Stimulated activated CD4-positive, alpha-beta T cell treated with anti-CD3 and anti-CD28 coated beads, TNF-alpha, amount 100 ng/mL, for 1 hour (primary cell): Measurements from ENCODE around the gene MIOS.

Experiments
- DNase-seq, 3 donors: peaks; one replicate each; pipeline ENCODE4 v3.0.0-alpha.2; 2020; ENCODE audit warnings: low read depth in 3 of 3, low spot score in 1 of 3

The MIOS gene

GRCh38 chr7:7582596-7582995 lies 15.9 kb downstream of the MIOS start:
- DNase-seq: no peak

DNA sequence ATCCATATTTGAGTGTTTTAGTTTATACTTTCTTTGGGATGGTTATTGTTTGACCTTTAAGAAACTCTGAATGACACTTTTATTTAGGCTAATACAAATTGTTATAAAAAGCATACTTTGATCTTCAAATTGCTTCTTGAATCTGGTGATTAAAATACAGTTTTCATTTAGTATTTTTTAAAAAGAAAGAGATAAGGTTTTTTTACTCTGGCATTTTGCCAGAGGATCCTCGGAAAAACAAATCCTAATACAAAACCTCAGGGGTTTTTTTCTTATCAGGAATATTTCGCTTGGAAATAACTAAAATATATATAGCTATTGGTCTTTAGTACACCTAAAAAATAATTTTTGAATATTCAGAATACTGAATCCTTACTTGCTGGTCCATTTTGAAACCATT lies 17.0 kb downstream of the MIOS start:
- DNase-seq: no peak

GRCh38 chr7:7584653-7585052 lies 18.0 kb downstream of the MIOS start:
- no peak for DNase-seq

GRCh38 chr7:7585241-7585928 lies 18.7 kb downstream of the MIOS start:
- DNase-seq: no peak

DNA sequence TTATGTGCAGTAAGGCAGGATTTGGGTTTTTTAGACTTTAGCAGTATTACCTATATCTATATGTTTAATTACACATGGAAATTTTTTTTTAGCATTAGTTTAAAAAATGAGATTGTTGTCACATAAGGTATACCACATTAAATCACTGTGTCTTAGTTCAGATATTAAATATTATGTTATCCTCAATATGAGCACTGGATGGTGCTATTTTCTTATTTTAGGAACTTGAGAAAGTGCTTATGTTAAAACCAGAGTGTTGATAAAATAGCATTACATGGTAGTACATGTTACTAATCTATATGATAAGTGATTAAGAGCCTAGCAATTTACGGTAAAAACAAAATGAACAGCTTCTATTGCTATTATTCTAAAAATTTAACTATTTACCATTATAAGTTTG lies 28.8 kb downstream of the MIOS start:
- no peak for DNase-seq

- DNase-seq: no peak
Observed at GRCh38 chr7:7596176-7596575, 29.5 kb downstream of the MIOS start.

DNA sequence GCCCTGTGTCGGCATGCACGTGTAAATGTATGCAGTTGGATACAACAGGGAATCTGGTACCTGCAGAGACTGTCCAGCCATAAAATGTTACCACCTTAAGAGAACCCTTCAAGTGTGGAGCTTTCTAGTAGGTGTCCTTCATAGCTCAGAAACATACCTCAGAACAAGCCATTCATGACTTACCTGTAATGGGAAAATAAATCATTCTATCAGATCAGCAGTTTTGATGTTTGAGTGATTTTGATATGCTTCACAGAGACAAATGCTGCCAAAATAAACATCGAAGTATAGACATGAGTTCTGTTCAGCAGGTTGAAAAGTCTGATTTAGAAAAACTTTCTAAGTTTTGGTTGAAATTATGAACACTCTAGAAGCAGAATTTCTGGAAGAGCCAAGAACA lies 40.3 kb downstream of the MIOS start:
- DNase-seq: no peak

DNA sequence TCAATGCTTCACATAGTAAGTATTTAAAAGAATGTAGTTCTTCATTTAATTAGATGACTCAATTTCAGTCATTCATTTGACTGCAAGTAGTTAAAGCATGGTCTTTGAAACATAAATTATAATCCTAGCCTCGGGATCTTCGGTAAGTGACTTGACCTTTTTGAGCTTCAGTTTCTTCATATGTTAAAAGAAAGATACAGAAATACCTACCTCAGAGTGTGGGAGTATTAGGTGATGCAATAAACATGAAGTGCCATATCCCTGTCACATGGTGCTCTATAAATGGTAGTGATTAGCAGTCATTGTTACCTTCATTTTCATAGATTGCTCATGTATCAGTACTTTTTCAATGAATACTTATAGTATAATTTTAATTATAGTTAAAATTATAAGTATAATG lies 42.6 kb downstream of the MIOS start:
- DNase-seq: no peak

DNA sequence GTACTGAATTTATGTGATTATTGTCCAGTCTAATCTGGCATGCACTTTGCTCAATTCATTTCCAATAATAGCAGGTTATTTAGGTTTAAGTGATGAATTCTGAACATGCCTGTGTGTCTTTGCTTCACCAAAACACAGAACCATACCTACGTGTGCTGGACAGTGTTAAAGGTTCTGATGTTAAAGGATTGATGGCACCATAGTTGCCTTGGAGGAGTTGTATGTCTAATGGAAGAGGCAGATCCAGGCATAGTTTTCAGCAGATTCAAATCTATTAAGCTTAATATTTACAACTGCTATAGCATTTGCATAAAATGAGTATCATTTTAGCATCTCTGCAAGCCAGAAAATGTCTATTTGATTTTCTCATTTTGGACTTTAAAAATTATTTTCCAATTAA lies 45.8 kb downstream of the MIOS start:
- DNase-seq: no peak

GRCh38 chr7:7613210-7613609 lies 46.5 kb downstream of the MIOS start:
- DNase-seq: no peak

DNA sequence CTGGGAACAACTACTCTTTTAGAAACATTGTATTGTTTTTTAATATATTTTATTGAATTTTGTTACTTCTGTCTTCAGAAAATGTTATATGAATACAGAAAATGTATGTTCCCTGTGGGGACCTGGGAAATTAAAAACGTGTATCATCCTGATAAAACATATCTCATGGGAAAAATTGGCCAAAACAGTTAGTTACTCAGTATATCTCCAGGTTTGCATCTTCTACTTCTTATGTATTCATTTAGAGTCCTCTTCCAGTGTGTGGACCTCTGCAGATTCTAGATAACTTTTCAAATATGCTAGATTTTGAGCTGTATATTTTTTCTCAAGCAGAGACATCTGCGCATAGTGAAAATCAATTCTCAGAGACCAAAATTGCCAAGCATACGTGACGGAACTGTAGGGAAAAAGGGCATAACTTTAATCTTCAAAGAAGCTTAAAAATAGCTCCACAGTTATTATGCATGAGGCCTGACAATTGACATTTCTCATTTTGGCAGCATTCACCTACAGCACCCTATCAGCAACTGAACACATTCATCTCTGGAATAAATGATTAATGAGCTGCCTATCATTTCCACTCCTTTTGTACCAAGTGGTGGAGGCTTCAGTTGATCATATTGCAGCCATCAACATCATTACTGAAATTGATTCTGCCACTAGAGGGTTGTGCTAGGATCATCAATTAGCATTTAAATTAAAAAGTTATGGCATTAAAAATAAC lies 47.5 kb downstream of the MIOS start:
- no peak for DNase-seq

GRCh38 chr7:7617550-7617949 lies 50.9 kb downstream of the MIOS start:
- DNase-seq: no peak

DNA sequence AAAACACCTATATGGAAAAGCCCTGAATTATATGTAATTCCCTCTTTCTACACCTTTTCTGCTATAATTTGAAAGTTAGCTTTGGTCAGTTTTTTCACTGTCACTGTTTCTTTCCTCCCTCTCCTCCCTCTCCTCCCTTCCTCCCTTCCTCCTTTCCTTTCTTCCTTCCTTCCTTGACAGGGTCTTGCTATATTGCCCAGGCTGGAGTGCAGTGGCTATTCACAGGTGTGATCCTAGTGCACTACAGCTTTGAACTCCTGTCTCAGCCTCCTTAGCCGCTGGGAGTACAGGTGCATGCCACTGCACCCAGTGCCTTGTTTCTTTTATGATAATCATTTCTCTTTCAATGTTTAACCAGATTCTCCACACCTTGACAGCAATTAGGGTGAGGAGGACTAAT lies 51.7 kb downstream of the MIOS start:
- no peak for DNase-seq

DNA sequence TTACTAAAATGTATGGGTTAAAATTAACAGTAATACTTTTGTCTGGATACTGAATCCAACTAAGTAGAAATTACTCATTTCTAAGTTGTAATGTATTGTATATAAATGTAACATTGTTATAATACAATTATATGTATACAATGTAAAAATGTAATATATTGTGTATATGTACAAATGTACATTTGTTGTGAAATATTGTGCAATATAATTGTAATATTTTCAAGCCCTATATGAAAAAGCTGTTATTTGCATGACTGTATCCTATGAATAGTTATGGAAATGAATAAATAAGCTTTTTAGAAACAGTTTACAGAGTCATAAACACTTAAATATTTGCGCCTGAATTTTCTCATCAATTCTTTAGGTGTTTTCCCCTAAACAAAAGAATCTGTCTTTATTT lies 53.6 kb downstream of the MIOS start:
- no peak for DNase-seq

GRCh38 chr7:7620644-7621210 lies 54.0 kb downstream of the MIOS start:
- DNase-seq: no peak

DNA sequence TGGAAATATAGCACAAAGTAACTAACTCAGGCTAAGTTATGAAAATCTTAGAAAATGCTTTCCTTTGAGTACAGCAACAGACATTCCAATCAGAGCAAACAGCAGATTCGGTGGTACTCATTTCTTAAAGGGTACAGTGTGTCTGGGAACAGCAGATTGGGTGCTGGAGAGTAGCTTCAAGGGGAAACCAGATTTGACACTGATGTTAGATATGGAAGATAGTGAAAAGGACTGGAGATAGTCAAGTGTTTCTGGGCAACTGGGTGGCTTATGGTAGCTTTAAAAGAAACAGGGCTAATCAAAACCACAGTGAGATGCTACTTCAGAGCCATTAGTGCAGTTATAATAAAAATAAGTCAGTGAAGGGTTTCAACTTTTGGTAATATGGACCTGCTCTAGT lies 61.8 kb downstream of the MIOS start:
- no peak for DNase-seq

DNA sequence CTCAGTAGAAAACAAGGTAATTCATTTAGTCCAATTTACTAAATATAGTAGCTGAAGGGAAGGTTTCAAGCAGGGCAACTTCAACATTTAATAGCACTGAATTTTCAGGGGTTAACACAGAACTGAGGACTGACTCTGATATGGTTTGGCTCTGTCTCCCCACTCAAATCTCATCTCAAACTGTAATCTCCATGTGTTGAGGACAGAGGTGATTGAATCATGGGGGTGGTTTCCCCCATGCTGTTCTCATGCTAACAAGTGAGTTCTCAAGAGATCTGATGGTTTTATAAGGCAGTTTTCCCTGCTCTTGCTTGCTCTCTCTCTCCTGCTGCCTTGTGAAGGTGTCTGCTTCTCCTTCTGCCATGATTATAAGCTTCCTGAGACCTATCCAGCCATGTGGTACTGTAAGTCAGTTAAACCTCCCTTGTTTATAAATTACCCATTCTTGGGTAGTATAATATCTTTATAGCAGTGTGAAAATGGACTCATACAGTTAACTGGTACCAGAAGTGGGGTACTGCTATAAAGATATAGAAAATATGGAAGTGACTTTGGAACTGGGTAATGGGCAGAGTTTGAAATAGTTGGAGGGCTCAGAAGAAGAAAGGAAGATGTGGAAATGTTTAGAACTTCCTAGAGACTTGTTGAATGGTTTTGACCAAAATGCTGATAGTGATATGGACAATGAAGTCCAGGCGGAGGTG lies 64.1 kb downstream of the MIOS start:
- DNase-seq: no peak

- no peak for DNase-seq
Observed at GRCh38 chr7:7639421-7639820, 72.7 kb downstream of the MIOS start.

DNA sequence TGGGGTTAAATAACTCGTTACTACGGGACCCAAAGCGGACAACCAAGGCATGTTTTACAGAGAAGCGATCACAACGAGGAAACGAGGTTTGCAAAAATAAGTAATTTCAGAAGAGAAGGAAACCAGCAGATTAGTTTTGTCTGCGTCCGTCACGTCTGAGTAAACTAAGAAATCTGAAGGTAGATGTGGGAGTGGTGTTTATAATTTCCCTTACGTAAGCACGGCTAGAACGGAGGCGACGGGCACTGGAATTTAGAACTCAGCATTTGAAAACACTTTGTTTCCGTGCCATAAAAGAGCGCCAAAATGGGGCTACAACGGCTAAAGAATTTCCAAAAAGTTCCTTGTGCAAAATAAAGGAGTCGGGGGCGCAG lies 73.2 kb downstream of the MIOS start:
- DNase-seq: peak in 2 of 3 donors; percentile 12 to 33

DNA sequence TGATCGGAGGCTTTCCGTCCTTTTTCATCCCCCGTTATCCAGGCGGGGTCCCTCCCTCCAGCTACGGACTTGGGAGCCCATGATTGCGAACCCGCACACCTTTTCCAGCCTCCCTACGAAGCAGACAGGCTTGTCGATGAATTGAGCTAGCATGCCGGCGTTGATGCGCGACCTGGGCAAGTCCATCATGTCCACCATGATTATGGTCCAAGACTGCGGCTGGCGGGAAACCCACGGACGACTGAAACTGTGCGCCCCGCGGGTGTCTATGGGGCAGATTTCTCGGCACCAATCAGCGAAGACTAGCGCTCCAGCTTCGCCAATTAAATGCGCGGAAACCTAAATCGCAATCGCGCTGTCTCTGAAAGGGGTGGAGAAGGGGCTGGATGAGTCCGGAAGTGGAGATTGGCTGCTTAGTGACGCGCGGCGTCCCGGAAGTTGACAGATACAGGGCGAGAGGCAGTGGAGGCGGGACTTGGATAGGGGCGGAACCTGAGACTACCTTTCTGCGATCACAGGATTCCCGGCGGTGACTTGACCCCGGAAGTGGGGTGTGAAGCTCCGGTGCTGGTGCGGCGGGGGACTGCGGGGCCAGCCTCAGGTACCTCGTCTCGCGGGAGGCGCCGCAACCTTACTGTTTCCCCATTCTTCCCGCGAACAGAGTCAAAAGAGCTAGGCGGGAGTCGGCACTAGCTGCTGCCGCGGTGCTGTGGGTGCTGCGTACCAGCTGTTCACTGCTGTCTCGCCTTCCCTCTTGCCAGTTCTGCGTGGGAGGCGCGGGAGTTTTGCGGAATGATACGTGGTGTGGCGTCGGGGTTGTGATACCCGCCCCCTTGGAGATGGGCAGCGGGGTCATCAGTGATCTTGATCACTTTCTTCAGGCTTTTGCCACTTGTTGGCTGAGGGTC lies 73.8 kb downstream of the MIOS start, which contains the start of gene UMAD1:
TSS of gene UMAD1 (plus strand) at position 532 of the 908 bp plus-strand sequence. CDS start 32,620 bp downstream, outside the sequence.
- peak; percentile 91 to 94 (median 93) for DNase-seq

DNA sequence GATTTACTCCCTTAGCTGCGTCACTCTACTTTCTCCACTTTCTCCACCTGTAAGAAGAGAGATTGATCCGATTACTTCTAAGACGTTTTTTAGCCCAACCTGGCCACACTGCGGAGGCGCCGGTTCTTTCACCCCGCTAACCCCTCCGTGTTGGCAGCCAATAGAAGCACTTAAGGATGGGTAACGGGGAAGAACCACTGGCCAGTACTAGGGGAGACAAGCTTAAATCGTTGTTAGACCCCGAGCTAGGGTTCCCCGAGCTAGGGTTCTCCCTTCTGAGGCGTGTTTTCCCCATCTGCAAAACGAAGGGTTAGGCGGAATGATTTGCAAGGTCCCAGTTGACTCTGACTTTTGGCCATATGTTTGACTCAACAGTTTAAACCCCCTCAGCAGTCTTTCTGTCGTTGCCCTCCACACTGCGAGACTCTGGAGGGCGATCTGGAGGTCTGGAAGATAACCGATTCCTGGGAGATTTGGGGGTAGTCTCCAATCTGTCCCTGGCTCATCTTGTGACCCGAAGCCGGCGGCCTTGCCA lies 74.5 kb downstream of the MIOS start:
- peak in 1 of 3 donors; percentile 7 for DNase-seq
